Sigmoid colon (tissue), 7 donors: ENCODE results near the gene RAB39A. TPM values are rescaled to one million over a fixed set of nuclear protein-coding genes. Genes with fewer than 3 reads are reported as not detected.

ENCODE experiments used
- DNase-seq: peaks from one replicate; pipeline ENCODE4 v3.0.0-alpha.2; 2019
- H3K27ac ChIP-seq, 4 donors: fragments of 200-600 bp; sonication (generic); one replicate each; pipeline ENCODE4 v1.5.1; 2016 to 2019; ENCODE audit warnings: mild to moderate bottlenecking in 1 of 4
- H3K27me3 ChIP-seq, 3 donors: fragments of 200-600 bp; sonication (generic); one replicate each; pipeline ENCODE4 v1.5.1; 2019; ENCODE audit warnings: mild to moderate bottlenecking in 1 of 3
- H3K36me3 ChIP-seq, 4 donors: fragments of 200-600 bp; sonication (generic); one replicate each; pipeline ENCODE4 v1.5.1; 2016 to 2019
- H3K4me1 ChIP-seq, 4 donors: fragments of 200-600 bp; sonication (generic); one replicate each; pipeline ENCODE4 v1.5.1; 2017 to 2019
- H3K4me3 ChIP-seq, 4 donors: fragments of 200-600 bp; sonication (generic); one replicate each; pipeline ENCODE4 v1.5.1; 2017 to 2019; ENCODE audit warnings: mild to moderate bottlenecking in 2 of 4, moderate library complexity in 1 of 4
- H3K9me3 ChIP-seq, 4 donors: fragments of 200-600 bp in 3 of 4; sonication (generic) in 3 of 4; one replicate each; pipeline versions ENCODE4 v1.5.1 to v1.6.1; 2013 to 2019
- EP300 ChIP-seq, 4 donors: sonication (generic); formaldehyde crosslinking; IDR thresholded peaks; one replicate each; pipeline ENCODE4 v1.6.1; 2017; ENCODE audit warnings: antibody characterized with exemption in 4 of 4
- POLR2A ChIP-seq, 2 donors: fragments of 450-650 bp; IDR thresholded peaks; one replicate each; pipeline ENCODE4 v1.6.1; 2016; ENCODE audit warnings: antibody characterized with exemption in 2 of 2, mild to moderate bottlenecking in 2 of 2, moderate library complexity in 2 of 2
- POLR2AphosphoS5 ChIP-seq, 4 donors: sonication (generic); formaldehyde crosslinking; IDR thresholded peaks; one replicate each; pipeline ENCODE4 v1.6.1; 2017; ENCODE audit warnings: antibody characterized with exemption in 4 of 4
- WGBS, 2 donors: extraction: QIAGEN DNeasy Blood & Tissue Kit; methylation state at CpG; one replicate each; pipeline ENCODE4 v1.1.7; 2013; 5-methylcytosine and 5-hydroxymethylcytosine counted together
- intact Hi-C: fragments of 100-400 bp; cut with DNase I; formaldehyde crosslinking; loops from one replicate; pipeline ENCODE4 v1.15.1; 2023
- polyA plus RNA-seq, 3 donors: library from polyadenylated mRNA; stranded (reverse); fragments of 200-250 nt; gene quantifications; one replicate each; pipeline ENCODE4 v1.2.3, GENCODE V29; 2013
- total RNA-seq, 4 donors: library from RNA; depleted of rRNA; stranded (reverse); fragments of >200 nt; gene quantifications; one replicate each; pipeline ENCODE4 v1.1.0, GENCODE V29; 2016
- TF ChIP-seq, protein P1 (sequence below), 4 experiments: fragments of 450-650 bp in 3 of 4; fragments of 200-600 bp in 1 of 4; IDR thresholded peaks; one replicate each; pipeline ENCODE4 v1.5.1; 2016 to 2019; ENCODE audit warnings: antibody characterized with exemption in 4 of 4, mild to moderate bottlenecking in 3 of 4, moderate library complexity in 2 of 4
- donor health status: healthy with polysubstance abuse.
- donor health status: Bipolar disorder and iron deficiency.
- donor health status: healthy.

The RAB39A gene
- total and polyA plus RNA-seq, 7 donors: 0.55 to 1.8 (median 0.96) TPM; not detected in 1

DNA sequence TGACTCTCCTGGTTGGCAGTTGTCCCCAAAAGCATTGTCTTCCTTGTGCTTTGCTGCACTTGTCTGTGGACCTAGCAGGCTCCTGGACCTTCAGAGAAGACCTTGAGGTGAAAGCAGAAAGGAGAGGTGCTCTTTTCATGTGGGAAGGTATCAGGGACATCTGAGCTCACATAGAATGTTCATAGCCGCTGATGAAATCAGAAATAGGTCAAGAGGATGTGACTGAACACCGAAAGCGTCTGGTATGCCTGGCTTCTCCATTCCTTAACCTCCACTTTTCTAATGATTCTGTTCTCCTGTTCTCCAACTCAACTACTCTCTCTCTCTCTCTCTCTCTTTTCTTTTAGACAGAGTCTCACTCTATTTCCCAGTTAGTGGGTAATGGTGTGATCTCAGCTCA, 74.2 kb downstream of the RAB39A start:
- TF ChIP-seq POLR2AphosphoS5 (IDR thresholded peaks at IDR 0.05) (no peak), POLR2A (IDR thresholded peaks at IDR 0.05) (no peak), EP300 (IDR thresholded peaks at IDR 0.05) (no peak)
- TF ChIP-seq, protein P1, sequence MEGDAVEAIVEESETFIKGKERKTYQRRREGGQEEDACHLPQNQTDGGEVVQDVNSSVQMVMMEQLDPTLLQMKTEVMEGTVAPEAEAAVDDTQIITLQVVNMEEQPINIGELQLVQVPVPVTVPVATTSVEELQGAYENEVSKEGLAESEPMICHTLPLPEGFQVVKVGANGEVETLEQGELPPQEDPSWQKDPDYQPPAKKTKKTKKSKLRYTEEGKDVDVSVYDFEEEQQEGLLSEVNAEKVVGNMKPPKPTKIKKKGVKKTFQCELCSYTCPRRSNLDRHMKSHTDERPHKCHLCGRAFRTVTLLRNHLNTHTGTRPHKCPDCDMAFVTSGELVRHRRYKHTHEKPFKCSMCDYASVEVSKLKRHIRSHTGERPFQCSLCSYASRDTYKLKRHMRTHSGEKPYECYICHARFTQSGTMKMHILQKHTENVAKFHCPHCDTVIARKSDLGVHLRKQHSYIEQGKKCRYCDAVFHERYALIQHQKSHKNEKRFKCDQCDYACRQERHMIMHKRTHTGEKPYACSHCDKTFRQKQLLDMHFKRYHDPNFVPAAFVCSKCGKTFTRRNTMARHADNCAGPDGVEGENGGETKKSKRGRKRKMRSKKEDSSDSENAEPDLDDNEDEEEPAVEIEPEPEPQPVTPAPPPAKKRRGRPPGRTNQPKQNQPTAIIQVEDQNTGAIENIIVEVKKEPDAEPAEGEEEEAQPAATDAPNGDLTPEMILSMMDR (IDR thresholded peaks at IDR 0.05): no peak
- Histone ChIP-seq H3K27me3 (no peaks in the 10 kb centered on the region), H3K36me3 (no peaks in the 10 kb centered on the region), H3K4me3 (no peak overlapping the region), H3K4me1 (no peaks in the 10 kb centered on the region), H3K9me3 (no peaks in the 10 kb centered on the region), H3K27ac (no peak overlapping the region)
- no peak for DNase-seq
- intact Hi-C loops: loop anchor here (10.0 kb wide), 1 partner anchor 662 kb away; the partner anchor contains the start of gene DDX10
- 90 to 94% methylated on average over 3 of the region's 3 CpGs for WGBS, 2 donors

- DNase-seq: no peak
- Histone ChIP-seq H3K27ac (no peak overlapping the region), H3K27me3 (no peaks in the 10 kb centered on the region), H3K36me3 (no peaks in the 10 kb centered on the region), H3K9me3 (no peaks in the 10 kb centered on the region), H3K4me3 (no peak overlapping the region), H3K4me1 (peaks cover 0 to 6% (median 0%) of the 10 kb centered on the region in 4 donors)
- intact Hi-C loops: loop anchor here (10.0 kb wide), 1 partner anchor 661 kb away; the partner anchor contains the start of gene DDX10
- WGBS, 2 donors: 94 to 96% methylated on average over 5 of the region's 5 CpGs
- TF ChIP-seq POLR2AphosphoS5 (IDR thresholded peaks at IDR 0.05) (no peak), POLR2A (IDR thresholded peaks at IDR 0.05) (no peak), EP300 (IDR thresholded peaks at IDR 0.05) (no peak)
- TF ChIP-seq, protein P1 (IDR thresholded peaks at IDR 0.05): no peak
Observed at GRCh38 chr11:108003623-108004022, 75.4 kb downstream of the RAB39A start.

- H3K27me3 ChIP-seq: no peaks in the 10 kb centered on the region
- peaks cover 0 to 36% (median 30%) of the 10 kb centered on the region in 4 donors for H3K4me1 ChIP-seq
- 92 to 95% methylated on average over 18 of the region's 18 CpGs for WGBS, 2 donors
- no peak overlapping the region for H3K4me3 ChIP-seq
- no peaks in the 10 kb centered on the region for H3K36me3 ChIP-seq
- intact Hi-C loops: loop anchor here (2.0 to 10.0 kb wide), 4 partner anchors 17 to 657 kb away; partner anchors contain the start of genes ATM, DDX10 and NPAT
- DNase-seq: no peak
- no peak overlapping the region for H3K27ac ChIP-seq
- H3K9me3 ChIP-seq: no peaks in the 10 kb centered on the region
- TF ChIP-seq EP300 (IDR thresholded peaks at IDR 0.05) (no peak), POLR2A (IDR thresholded peaks at IDR 0.05) (no peak), POLR2AphosphoS5 (IDR thresholded peaks at IDR 0.05) (no peak)
- TF ChIP-seq, protein P1 (IDR thresholded peaks at IDR 0.05): no peak
Observed at GRCh38 chr11:108007819-108008218, 79.6 kb downstream of the RAB39A start.

DNA sequence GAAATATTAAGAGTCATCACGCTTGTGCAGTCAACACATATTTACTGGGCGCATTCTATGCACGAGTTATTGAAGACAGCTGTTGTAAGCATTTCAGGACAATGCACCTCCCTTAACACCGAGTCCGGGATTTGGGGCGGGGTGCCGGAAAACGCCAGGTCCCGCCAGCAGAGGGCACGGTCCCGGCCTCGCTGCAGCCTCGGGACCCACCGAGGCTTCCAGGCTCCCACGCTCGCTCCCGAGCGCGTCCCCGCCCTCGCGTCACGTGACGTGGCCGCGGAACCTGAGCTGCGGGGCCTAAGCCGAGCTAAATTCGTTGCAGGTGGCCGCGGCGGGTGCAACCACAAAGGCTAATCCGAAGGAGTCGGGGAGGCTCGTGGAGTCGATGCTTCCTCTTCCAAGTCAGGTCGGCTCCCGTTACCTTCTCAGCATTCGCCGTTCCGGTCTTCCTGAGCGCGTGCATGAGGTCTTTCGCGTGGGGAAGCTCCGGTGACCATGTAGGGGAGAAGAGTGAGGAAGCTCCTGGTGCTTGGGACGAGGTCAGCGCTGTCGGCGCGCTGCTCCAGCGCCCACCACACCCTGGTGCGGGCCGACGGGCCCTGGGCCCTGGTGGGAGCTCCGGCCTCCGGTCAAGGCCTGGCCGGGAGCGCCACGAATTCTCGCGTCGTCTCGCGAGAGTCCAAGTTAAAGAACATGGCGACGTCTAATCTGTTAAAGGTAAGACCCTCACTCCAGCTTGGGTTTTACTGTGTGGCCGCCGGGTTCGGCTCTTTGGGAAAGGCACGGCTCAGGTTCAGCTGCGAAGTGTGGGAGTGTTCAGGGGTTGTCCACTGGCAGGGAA, 80.6 kb downstream of the RAB39A start, which contains the start of gene CUL5:
CUL5 (plus strand) TSS at position 243 of the 841 bp plus-strand sequence; CDS start at position 694, 451 bp downstream.
- 0% methylated on average over 72 of the region's 72 CpGs for WGBS, 2 donors
- peak within 1 kb of the TSS; percentile 83 to 99 (median 85) for H3K4me3 ChIP-seq
- no peaks in the 10 kb centered on the region for H3K27me3 ChIP-seq
- H3K27ac ChIP-seq: peak within 1 kb of the TSS; percentile 97 to 99 (median 98)
- TF ChIP-seq POLR2A (IDR thresholded peaks at IDR 0.05): peak in 1 of 2 donors; percentile 54
- peak in 1 of 4 donors; percentile 18 for TF ChIP-seq EP300 (IDR thresholded peaks at IDR 0.05)
- TF ChIP-seq, protein P1 (IDR thresholded peaks at IDR 0.05): peak; percentile 59 to 90 (median 80)
- TF ChIP-seq POLR2AphosphoS5 (IDR thresholded peaks at IDR 0.05): peak; percentile 52 to 86 (median 76)
- H3K9me3 ChIP-seq: no peaks in the 10 kb centered on the region
- DNase-seq: peak; percentile 96
- no peaks in the 10 kb centered on the region for H3K36me3 ChIP-seq
- H3K4me1 ChIP-seq: peaks cover 0 to 46% (median 37%) of the 10 kb centered on the region in 4 donors
- intact Hi-C loops: loop anchor here (2.0 to 10.0 kb wide), 4 partner anchors 16 to 656 kb away; partner anchors contain the start of genes ATM, DDX10 and NPAT
